RKO (cell line): ENCODE data around the gene KCNK3.

Experiments used
- DNase-seq: peaks from one replicate; pipeline ENCODE4 v3.0.0-alpha.2; 2016; ENCODE audit warnings: low spot score

Gene KCNK3

GRCh38 chr2:26691881-26692278, 642 bp upstream of the KCNK3 start:
- DNase-seq, result no peak

DNA sequence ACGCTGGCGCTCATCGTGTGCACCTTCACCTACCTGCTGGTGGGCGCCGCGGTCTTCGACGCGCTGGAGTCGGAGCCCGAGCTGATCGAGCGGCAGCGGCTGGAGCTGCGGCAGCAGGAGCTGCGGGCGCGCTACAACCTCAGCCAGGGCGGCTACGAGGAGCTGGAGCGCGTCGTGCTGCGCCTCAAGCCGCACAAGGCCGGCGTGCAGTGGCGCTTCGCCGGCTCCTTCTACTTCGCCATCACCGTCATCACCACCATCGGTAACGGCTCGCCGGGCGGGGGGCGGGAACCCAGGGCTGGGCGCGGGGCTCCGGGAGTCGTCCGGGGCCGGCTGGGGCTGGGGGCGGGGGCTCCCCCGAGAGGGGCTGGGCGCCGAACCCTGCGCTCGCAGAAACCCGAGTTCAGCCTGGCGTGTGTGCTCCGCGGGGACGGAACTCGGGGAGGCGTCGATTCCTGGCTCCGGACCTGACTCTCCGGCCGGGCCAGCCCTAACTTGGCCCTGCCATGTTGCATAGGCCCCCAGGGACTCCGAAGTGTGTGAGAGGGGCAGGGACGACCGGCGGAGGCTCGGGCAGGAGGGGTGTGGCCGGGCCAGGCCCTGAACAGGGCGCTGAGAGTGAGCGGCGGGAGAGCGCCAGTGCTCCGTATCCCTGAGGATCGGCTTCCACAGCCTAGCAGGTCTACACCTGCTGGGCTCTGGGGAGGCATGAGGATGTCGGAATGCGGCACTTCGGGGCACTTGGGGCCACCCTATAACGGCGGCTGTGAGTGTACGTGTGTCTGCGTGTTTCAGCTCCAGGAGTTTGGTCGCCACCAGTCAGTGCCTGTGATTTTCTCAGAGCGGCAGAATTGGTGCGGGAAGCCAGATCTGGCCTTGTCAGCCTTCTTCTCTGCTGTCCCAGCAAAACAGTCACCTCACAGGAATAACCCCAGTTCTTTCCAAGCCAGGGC, 651 bp downstream of the KCNK3 start:
- DNase-seq, result no peak

DNA sequence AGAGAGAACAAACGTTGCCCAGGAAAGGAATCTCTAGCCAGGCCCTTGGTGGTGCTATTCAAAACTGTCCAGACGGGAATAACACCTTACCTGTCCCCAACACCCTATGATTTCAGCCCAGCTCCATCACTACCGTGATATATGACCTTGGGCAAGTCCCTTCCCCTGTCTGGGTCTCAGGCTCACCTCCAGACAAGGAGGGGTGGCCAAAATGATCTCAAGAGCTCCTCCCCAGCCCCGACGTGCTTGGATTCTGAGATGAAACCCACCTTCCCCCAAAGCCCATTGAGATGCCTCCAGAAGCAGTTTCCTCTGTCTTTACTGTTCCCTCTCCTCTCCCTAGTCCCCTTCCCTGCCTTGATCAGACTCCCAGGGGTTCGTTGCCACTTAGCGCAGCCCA, 1.5 kb downstream of the KCNK3 start:
- DNase-seq, result no peak

DNA sequence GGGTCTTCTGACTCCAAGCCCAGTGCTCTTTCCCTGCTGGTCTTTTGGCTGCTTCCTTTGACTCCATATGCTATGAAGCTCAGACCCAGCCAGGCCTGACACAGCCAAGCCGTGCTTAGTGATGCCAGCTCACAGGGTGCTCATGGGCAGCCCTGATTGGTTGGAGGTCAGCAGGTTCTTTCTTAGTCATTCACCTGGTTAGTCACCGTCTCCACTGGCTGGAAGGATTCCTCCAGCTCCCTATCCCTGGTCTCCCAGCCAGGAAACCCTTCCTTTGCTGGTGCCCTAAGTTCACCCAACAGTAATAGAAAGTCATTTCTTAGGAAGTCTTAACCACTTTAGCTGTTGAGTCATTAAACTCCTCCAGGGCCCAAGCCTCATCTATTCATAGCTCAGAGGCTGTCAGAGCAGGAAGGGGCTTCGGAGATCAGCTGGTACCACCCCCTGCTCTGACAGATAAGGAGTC, 3.9 kb downstream of the KCNK3 start:
- peak; percentile 96 for DNase-seq

GRCh38 chr2:26697425-26697824, 4.9 kb downstream of the KCNK3 start:
- no peak for DNase-seq

GRCh38 chr2:26699295-26699694, 6.8 kb downstream of the KCNK3 start:
- DNase-seq, result no peak

- no peak for DNase-seq
Measured at GRCh38 chr2:26700078-26700477, 7.6 kb downstream of the KCNK3 start.

DNA sequence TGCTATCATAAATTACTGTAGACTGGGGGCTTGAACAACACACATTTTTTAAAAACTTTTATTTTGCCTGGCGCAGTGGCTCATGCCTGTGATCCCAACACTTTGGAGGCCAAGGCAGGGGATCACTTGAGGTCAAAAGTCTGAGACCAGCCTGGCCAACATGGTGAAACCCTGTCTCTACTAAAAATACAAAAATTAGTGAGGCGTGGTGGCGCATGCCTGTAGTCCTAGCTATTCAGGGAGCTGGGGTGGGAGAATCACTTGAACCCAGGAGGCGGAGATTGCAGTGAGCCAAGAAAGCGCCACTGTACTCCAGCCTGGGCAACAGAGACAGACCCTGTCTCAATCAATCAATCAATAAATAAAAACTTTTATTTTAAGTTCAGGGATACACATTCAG, 9.1 kb downstream of the KCNK3 start:
- DNase-seq, result no peak

DNA sequence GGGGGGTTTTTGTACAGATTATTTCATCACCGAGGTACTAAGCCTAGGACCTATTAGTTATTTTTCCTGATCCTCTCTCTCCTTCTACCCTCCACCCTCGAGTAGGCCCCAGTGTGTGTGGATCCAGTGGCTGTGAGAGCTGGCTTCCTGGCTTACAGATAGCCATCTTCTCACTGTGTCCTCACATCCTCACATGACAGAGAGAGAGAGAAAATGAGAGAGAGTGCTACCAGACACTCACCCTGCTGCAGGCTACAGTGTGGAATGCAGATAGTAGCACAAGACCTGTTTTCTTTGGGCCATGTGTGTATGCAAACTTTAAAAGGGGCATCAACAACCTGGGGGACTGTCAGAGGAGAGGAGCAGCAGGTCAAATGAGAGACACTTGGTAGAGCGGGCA, 9.5 kb downstream of the KCNK3 start:
- DNase-seq, result no peak

DNA sequence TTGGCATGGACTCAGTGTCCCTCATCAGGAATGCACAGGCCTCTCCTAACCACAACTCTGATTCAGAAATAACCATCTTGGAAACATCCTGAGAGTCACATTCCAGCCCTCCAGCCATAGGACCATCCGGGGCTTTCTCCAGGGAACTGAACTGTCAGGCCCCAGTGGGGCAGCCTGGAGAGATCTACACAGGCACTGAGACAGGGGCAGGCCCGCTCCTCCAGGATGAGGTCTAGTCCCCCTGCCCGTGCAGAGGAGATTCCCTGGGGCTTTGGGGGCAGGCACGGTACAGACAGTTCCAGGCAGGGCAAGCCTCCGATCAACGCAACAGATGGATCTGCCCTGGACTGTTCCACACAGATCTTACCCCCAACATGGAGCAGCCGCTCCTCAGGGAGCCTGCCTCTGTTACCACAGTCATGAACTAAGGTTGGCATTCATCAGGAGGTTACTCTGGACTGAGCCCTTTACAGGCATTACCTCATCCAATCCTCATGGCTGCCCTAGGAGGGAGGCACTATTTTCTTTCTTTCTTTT, 12.0 kb downstream of the KCNK3 start:
- no peak for DNase-seq

- no peak for DNase-seq
Measured at GRCh38 chr2:26705126-26705525, 12.6 kb downstream of the KCNK3 start.

DNA sequence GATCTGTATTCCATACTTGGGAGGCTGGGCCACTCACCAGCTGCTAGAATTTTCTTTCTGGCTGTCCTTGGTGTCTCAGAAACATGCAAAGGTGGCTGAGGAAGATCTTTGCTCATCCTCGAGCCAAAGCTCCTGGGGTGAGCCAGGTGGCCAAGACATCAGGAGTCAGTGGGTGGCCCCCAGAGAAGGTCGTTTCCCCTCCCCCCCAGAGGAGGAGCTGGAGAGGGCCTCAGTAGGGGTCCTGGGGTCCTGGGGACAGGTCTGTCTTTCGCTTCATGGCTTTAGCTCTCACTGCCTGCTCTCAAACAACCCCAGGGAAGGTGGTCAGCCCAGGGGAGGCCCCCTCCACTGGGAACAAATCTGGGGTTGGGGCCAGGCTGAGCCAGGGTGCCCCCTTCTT, 13.6 kb downstream of the KCNK3 start:
- DNase-seq, result no peak

DNA sequence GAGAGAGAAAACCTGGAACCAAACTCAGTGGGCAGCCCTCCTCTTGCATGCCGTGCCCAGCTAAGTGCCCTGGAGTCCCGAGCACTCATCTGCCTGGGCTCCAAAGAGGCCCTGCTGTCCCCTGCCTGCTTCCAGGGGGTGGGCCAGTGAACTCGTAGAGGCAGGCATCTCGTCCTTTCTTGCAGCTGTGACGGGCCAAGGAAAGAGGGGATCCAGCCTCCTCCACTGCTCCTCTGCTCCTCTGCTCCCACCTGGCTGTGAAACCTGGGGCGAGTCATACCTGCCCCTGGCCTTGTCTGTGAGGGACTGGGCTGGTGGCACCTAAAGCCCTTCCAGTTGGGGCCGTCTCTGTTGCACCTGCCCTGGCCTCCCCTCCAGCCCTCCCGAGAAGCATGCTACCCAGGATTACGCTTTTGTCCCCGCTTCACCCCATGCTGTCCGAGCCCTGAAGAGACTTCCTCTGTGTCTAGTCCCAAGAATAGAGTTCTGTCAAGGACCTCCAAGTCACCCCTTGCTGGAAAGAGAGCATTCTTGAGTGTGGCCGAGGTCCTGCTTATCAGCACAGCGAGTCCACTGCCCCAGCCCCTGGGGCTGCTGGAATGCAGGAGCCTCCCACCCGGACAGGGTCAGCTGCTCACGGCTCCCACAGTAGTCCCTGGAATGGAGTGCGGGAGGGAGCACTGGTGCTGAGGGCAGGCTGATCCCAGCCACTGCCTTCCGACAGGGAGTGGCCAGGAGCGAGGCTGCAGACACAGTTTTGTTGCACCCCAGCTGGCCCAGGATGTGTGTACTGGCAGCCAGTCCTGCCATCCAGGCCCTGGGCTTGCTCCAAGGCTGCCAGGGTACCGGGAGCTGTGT, 14.3 kb downstream of the KCNK3 start:
- DNase-seq, result no peak

DNA sequence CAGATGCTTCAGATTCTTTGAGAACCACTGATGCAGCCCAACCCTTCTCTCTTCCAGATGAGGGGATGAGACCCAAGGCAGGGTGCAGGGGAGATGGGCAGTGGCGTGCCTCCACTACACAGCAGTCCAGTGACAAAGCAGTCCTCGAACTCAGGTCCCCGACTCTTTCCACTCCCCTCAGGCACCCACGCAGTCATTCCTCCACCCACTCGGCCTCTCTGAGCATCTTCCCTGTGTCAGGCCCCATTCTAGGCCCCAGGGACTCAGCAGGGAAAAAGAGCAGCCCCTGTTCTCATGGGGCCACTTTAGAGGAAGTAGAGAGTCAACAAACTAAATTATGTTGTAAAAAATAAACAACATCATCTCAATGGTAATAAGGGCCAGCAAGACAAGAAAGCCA, 15.2 kb downstream of the KCNK3 start:
- no peak for DNase-seq

- no peak for DNase-seq
Measured at GRCh38 chr2:26708457-26708856, 15.9 kb downstream of the KCNK3 start.

- no peak for DNase-seq
Measured at GRCh38 chr2:26709323-26710110, 17.0 kb downstream of the KCNK3 start.

DNA sequence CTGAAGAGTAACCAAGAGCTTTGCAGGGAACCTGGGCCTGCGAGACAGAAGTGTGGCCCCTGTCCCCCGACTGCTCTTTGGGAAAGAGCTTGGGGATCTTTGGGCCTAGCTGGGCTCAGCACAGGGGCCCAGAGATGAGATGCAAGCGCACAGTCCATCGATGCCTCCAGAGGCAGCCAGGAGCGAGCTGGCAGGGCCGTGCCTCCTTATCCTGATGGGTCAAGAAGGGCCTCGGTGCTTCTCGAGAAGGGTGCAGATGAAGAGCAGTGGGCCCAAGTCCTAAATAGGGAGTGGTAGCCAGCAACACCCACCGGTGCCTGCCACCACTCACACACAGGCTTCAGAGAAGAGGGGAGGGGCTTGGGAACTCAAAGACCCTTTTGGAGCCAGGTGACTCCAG, 17.6 kb downstream of the KCNK3 start:
- DNase-seq, result no peak

- no peak for DNase-seq
Measured at GRCh38 chr2:26710743-26711456, 18.4 kb downstream of the KCNK3 start.

GRCh38 chr2:26711457-26712161, 19.1 kb downstream of the KCNK3 start:
- no peak for DNase-seq
